ENCODE measurements around the gene CD1B.
"Not testable (repeated sequence)": the region's sequence is repeated elsewhere in the genome, so short reads cannot be mapped to it uniquely, and the experiment has no call there.

DNA sequence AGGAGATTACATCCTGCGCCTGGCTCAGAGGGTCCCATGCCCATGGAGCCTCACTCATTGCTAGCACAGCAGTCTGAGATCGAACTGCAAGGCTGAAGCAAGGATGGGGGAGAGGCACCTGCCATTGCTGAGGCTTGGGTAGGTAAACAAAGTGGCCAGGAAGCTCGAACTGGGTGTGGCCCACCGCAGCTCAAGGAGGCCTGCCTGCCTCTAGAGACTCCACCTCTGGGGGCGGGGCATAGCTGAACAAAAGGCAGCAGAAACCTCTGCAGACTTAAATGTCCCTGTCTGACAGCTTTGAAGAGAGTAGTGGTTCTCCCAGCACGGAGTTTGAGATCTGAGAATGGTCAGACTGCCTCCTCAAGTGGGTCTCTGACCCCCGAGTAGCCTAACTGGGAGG lies 5.1 kb upstream of the CD1B start:
- TF ChIP-seq, protein P1, sequence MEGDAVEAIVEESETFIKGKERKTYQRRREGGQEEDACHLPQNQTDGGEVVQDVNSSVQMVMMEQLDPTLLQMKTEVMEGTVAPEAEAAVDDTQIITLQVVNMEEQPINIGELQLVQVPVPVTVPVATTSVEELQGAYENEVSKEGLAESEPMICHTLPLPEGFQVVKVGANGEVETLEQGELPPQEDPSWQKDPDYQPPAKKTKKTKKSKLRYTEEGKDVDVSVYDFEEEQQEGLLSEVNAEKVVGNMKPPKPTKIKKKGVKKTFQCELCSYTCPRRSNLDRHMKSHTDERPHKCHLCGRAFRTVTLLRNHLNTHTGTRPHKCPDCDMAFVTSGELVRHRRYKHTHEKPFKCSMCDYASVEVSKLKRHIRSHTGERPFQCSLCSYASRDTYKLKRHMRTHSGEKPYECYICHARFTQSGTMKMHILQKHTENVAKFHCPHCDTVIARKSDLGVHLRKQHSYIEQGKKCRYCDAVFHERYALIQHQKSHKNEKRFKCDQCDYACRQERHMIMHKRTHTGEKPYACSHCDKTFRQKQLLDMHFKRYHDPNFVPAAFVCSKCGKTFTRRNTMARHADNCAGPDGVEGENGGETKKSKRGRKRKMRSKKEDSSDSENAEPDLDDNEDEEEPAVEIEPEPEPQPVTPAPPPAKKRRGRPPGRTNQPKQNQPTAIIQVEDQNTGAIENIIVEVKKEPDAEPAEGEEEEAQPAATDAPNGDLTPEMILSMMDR (IDR thresholded peaks at IDR 0.05), result not testable (repeated sequence)
- not testable (repeated sequence) for TF ChIP-seq POLR2A, POLR2AphosphoS5, EP300 (IDR thresholded peaks at IDR 0.05)

All from sigmoid colon (tissue), 4 donors.